Measurements from ENCODE around the gene CIRBP.

DNA sequence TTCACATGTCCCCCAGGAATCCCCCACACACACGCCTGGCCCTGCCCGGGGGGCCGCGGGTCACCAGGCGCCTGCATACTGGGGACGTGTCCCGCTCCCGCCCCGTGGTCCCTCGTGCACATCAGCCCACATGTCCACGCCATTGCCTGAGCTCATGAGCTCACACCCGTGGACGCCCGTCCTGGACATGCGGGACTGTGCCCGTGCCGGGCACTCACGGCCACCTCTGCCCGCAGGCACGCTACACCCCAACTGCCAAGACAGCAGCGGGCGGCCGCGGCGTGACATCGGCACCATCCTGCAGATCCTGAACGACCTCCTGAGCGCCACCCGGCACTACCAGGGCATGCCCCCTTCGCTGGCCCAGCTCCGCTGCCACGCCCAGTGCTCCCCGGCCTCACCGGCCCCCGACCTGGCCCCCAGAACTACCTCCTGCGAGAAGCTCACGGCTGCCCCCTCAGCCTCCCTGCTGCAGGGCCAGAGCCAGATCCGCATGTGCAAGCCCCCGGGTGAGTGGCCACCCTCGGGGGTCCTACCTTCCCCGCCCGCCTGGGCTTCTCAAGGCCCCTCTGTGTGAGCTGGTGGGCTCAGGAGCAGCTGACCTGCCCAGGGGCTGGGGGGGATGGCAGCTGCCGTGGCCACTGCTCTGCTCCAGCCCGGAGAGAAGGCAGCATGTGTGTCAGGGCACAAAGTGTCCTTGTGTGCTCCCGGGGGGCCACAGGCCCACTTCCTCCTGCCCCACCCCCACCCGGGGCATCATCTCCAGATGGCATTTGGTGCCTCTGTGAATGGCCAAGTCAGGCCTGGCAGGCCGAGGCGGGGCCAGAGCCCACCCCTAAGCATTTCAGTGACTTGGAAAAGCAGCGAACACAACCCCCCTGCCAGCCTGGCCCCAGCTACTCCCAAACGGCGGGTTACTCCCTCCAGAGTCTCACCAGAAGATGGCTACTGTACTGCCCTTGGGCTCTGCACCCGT, 13.7 kb upstream of the CIRBP start:
- TF ChIP-seq CTCF (IDR thresholded peaks at IDR 0.05 in 2 of 3, conservative IDR thresholded peaks at IDR 0.05 in 1 of 3; ENCODE audit: insufficient read depth in 2 of 3, low read depth in 1 of 3, low read length in 3 of 3), result no peak
- no peak for TF ChIP-seq CBX8 (IDR thresholded peaks at IDR 0.05; ENCODE audit: borderline replicate concordance, extremely low read depth, low read depth, low read length, poor library complexity, severe bottlenecking)
- no peak for TF ChIP-seq MTA3 (IDR thresholded peaks at IDR 0.05; ENCODE audit: borderline replicate concordance)

Data from K562 (cell line).